Liver (tissue), 9 donors: ENCODE measurements around the gene SIN3B. TPM values are rescaled to one million over a fixed set of nuclear protein-coding genes. Genes with fewer than 3 reads are reported as not detected.

Source experiments
- DNase-seq: peaks from one replicate; pipeline ENCODE4 v3.0.0-alpha.2; 2017; ENCODE audit warnings: low spot score
- H3K27ac ChIP-seq, 2 donors: one replicate each; pipeline ENCODE4 v1.7.0; 2013; ENCODE audit warnings: inconsistent platforms in 2 of 2, low read length in 2 of 2, control low read depth in 1 of 2, low read depth in 1 of 2, mild to moderate bottlenecking in 1 of 2
- H3K27me3 ChIP-seq, 4 donors: one replicate each; pipeline versions ENCODE4 v1.6.1 to v1.7.0; 2013; ENCODE audit warnings: low read length in 3 of 4, inconsistent platforms in 1 of 4, mild to moderate bottlenecking in 1 of 4, moderate library complexity in 1 of 4; ENCODE audit not compliant: control insufficient read depth in 4 of 4, insufficient read depth in 4 of 4
- H3K36me3 ChIP-seq, 4 donors: one replicate each; pipeline versions ENCODE4 v1.6.1 to v1.7.0; 2013; ENCODE audit warnings: low read length in 3 of 4, mild to moderate bottlenecking in 3 of 4, low read depth in 1 of 4, moderate library complexity in 1 of 4; ENCODE audit not compliant: control insufficient read depth in 4 of 4, insufficient read depth in 3 of 4
- H3K4me1 ChIP-seq, 4 donors: one replicate each; pipeline versions ENCODE4 v1.6.1 to v1.7.0; 2013; ENCODE audit warnings: low read length in 3 of 4, mild to moderate bottlenecking in 3 of 4, moderate library complexity in 1 of 4; ENCODE audit not compliant: control insufficient read depth in 4 of 4, insufficient read depth in 4 of 4
- H3K4me3 ChIP-seq, 3 donors: one replicate each; pipeline versions ENCODE4 v1.6.1 to v1.7.0; 2013; ENCODE audit warnings: low read length in 3 of 3, control low read depth in 1 of 3, low read depth in 1 of 3, mild to moderate bottlenecking in 1 of 3
- H3K9ac ChIP-seq, 2 donors: one replicate each; pipeline ENCODE4 v1.7.0; 2013; ENCODE audit warnings: low read length in 2 of 2, mild to moderate bottlenecking in 2 of 2, moderate library complexity in 2 of 2, control low read depth in 1 of 2, low read depth in 1 of 2
- H3K9me3 ChIP-seq, 4 donors: one replicate each; pipeline versions ENCODE4 v1.6.1 to v1.7.0; 2013; ENCODE audit warnings: low read length in 3 of 4; ENCODE audit not compliant: control insufficient read depth in 4 of 4
- EGR1 ChIP-seq, 2 donors: IDR thresholded peaks; 2 replicates each; pipeline ENCODE4 v1.6.1; 2016 to 2018; ENCODE audit warnings: antibody characterized with exemption in 2 of 2, low read depth in 2 of 2
- FOXA1 ChIP-seq: IDR thresholded peaks from 2 replicates; pipeline ENCODE4 v1.6.1; 2016; ENCODE audit warnings: antibody characterized with exemption
- FOXA2 ChIP-seq: IDR thresholded peaks from 2 replicates; pipeline ENCODE4 v1.6.1; 2016; ENCODE audit warnings: antibody characterized with exemption
- GABPA ChIP-seq, 2 donors: IDR thresholded peaks in 1 of 2; conservative IDR thresholded peaks in 1 of 2; 2 replicates each; pipeline ENCODE4 v1.6.1; 2016; ENCODE audit warnings: antibody characterized with exemption in 2 of 2, mild to moderate bottlenecking in 1 of 2, moderate library complexity in 1 of 2
- HNF4A ChIP-seq, 2 donors: conservative IDR thresholded peaks; 2 replicates each; pipeline ENCODE4 v1.6.1; 2016; ENCODE audit warnings: antibody characterized with exemption in 2 of 2, mild to moderate bottlenecking in 2 of 2
- HNF4G ChIP-seq: IDR thresholded peaks from 2 replicates; pipeline ENCODE4 v1.6.1; 2016; ENCODE audit warnings: antibody characterized with exemption
- JUND ChIP-seq, 2 donors: IDR thresholded peaks; 2 replicates each; pipeline ENCODE4 v1.6.1; 2016; ENCODE audit warnings: antibody characterized with exemption in 2 of 2
- NR2F2 ChIP-seq: IDR thresholded peaks from 2 replicates; pipeline ENCODE4 v1.6.1; 2016; ENCODE audit warnings: antibody characterized with exemption
- RAD21 ChIP-seq, 2 donors: IDR thresholded peaks; 2 replicates each; pipeline ENCODE4 v1.6.1; 2016; ENCODE audit warnings: antibody characterized with exemption in 2 of 2, mild to moderate bottlenecking in 2 of 2
- RXRA ChIP-seq, 2 donors: IDR thresholded peaks; 2 replicates each; pipeline ENCODE4 v1.6.1; 2017 to 2018; ENCODE audit warnings: antibody characterized with exemption in 2 of 2, mild to moderate bottlenecking in 1 of 2
- SP1 ChIP-seq: IDR thresholded peaks from 2 replicates; pipeline ENCODE4 v1.6.1; 2018; ENCODE audit warnings: antibody characterized with exemption, mild to moderate bottlenecking
- TAF1 ChIP-seq: conservative IDR thresholded peaks from 2 replicates; pipeline ENCODE4 v1.6.1; 2016; ENCODE audit warnings: antibody characterized with exemption, mild to moderate bottlenecking
- YY1 ChIP-seq: IDR thresholded peaks from 2 replicates; pipeline ENCODE4 v1.6.1; 2016; ENCODE audit warnings: antibody characterized with exemption, mild to moderate bottlenecking
- WGBS: extraction: QIAGEN DNeasy Blood & Tissue Kit; methylation state at CpG from one replicate; pipeline ENCODE4 v1.1.7; 2013; 5-methylcytosine and 5-hydroxymethylcytosine counted together
- polyA plus RNA-seq, 2 donors: library from polyadenylated mRNA; stranded (reverse) in 1 of 2; unstranded in 1 of 2; fragments of 200-250 nt in 1 of 2; fragments of >200 nt in 1 of 2; fragmentation: Nextera tagmentation in 1 of 2; extraction: Ambion mirVana in 1 of 2; gene quantifications; one replicate each; pipeline versions ENCODE4 v1.2.1 to v1.2.3, GENCODE V29; 2013 to 2015
- total RNA-seq, 2 donors: library from RNA; depleted of rRNA; stranded (reverse); fragments of >200 nt; gene quantifications; one replicate each; pipeline ENCODE4 v1.2.3, GENCODE V29; 2014
- TF ChIP-seq, protein P1 (sequence below): IDR thresholded peaks from 2 replicates; pipeline ENCODE4 v1.6.1; 2016; ENCODE audit warnings: antibody characterized with exemption
- TF ChIP-seq, protein P2 (sequence below): fragments of 150-350 bp; IDR thresholded peaks from 2 replicates; pipeline ENCODE4 v1.5.1; 2017; ENCODE audit warnings: improper control_type of control experiment, low read depth, low read length; ENCODE audit not compliant: missing input control
- TF ChIP-seq, protein P3 (sequence below): IDR thresholded peaks from 2 replicates; pipeline ENCODE4 v1.6.1; 2016; ENCODE audit warnings: antibody characterized with exemption
- TF ChIP-seq, protein P4 (sequence below): IDR thresholded peaks from 2 replicates; pipeline ENCODE4 v1.6.1; 2016; ENCODE audit warnings: antibody characterized with exemption
- TF ChIP-seq, protein P5 (sequence below): IDR thresholded peaks from 2 replicates; pipeline ENCODE4 v1.6.1; 2016; ENCODE audit warnings: antibody characterized with exemption, mild to moderate bottlenecking
- donor health status: healthy.
- donor health status: healthy.
- donor health status: healthy.
- donor health status: healthy.
- donor health status: healthy.

SIN3B gene
- total and polyA plus RNA-seq, 4 donors: 6.1 to 17.1 (median 8.6) TPM

DNA sequence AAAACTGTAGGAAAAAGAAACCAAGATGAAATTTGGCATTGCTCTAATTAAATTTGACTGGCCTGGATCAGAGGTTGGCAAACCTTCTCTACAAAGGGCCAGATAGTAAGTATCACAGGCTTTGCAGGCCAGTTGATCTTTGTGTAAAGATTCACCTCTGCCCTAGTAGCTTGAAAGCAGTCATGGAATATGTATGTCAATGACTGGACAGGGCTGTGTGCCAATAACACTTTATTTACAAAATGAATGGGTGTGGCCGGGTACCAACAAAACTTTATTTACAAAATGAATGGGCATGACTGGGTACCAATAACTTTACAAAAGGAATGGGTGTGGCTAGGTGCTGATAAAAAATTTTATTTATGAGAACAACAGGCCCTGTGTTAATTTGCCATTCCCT lies 20.0 kb downstream of the SIN3B start:
- DNase-seq: no peak
- Histone ChIP-seq H3K27me3 (no peaks in the 10 kb centered on the region), H3K36me3 (peaks cover 26 to 72% (median 40%) of the 10 kb centered on the region in 4 donors), H3K4me1 (no peaks in the 10 kb centered on the region), H3K9me3 (no peaks in the 10 kb centered on the region), H3K4me3 (no peak overlapping the region), H3K27ac (no peak overlapping the region), H3K9ac (no peak overlapping the region)
- WGBS: 84% methylated on average over 1 of the region's 1 CpG
- TF ChIP-seq HNF4G (no peak), FOXA2 (no peak), NR2F2 (no peak), TAF1 (no peak), EGR1 (IDR thresholded peaks at IDR 0.05; ENCODE audit: low read depth in 2 of 2) (no peak), RXRA (IDR thresholded peaks at IDR 0.05) (no peak), GABPA (IDR thresholded peaks at IDR 0.05 in 1 of 2, conservative IDR thresholded peaks at IDR 0.05 in 1 of 2) (no peak), JUND (IDR thresholded peaks at IDR 0.05) (no peak), RAD21 (IDR thresholded peaks at IDR 0.05) (no peak), HNF4A (conservative IDR thresholded peaks at IDR 0.05) (no peak), SP1 (no peak), YY1 (no peak), FOXA1 (no peak)
- TF ChIP-seq, protein P1, sequence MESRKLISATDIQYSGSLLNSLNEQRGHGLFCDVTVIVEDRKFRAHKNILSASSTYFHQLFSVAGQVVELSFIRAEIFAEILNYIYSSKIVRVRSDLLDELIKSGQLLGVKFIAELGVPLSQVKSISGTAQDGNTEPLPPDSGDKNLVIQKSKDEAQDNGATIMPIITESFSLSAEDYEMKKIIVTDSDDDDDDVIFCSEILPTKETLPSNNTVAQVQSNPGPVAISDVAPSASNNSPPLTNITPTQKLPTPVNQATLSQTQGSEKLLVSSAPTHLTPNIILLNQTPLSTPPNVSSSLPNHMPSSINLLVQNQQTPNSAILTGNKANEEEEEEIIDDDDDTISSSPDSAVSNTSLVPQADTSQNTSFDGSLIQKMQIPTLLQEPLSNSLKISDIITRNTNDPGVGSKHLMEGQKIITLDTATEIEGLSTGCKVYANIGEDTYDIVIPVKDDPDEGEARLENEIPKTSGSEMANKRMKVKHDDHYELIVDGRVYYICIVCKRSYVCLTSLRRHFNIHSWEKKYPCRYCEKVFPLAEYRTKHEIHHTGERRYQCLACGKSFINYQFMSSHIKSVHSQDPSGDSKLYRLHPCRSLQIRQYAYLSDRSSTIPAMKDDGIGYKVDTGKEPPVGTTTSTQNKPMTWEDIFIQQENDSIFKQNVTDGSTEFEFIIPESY: no peak
- TF ChIP-seq, protein P2, sequence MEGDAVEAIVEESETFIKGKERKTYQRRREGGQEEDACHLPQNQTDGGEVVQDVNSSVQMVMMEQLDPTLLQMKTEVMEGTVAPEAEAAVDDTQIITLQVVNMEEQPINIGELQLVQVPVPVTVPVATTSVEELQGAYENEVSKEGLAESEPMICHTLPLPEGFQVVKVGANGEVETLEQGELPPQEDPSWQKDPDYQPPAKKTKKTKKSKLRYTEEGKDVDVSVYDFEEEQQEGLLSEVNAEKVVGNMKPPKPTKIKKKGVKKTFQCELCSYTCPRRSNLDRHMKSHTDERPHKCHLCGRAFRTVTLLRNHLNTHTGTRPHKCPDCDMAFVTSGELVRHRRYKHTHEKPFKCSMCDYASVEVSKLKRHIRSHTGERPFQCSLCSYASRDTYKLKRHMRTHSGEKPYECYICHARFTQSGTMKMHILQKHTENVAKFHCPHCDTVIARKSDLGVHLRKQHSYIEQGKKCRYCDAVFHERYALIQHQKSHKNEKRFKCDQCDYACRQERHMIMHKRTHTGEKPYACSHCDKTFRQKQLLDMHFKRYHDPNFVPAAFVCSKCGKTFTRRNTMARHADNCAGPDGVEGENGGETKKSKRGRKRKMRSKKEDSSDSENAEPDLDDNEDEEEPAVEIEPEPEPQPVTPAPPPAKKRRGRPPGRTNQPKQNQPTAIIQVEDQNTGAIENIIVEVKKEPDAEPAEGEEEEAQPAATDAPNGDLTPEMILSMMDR: no peak
- TF ChIP-seq, protein P3, sequence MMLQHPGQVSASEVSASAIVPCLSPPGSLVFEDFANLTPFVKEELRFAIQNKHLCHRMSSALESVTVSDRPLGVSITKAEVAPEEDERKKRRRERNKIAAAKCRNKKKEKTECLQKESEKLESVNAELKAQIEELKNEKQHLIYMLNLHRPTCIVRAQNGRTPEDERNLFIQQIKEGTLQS: no peak
- TF ChIP-seq, protein P4, sequence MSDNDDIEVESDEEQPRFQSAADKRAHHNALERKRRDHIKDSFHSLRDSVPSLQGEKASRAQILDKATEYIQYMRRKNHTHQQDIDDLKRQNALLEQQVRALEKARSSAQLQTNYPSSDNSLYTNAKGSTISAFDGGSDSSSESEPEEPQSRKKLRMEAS: no peak
- TF ChIP-seq, protein P5, sequence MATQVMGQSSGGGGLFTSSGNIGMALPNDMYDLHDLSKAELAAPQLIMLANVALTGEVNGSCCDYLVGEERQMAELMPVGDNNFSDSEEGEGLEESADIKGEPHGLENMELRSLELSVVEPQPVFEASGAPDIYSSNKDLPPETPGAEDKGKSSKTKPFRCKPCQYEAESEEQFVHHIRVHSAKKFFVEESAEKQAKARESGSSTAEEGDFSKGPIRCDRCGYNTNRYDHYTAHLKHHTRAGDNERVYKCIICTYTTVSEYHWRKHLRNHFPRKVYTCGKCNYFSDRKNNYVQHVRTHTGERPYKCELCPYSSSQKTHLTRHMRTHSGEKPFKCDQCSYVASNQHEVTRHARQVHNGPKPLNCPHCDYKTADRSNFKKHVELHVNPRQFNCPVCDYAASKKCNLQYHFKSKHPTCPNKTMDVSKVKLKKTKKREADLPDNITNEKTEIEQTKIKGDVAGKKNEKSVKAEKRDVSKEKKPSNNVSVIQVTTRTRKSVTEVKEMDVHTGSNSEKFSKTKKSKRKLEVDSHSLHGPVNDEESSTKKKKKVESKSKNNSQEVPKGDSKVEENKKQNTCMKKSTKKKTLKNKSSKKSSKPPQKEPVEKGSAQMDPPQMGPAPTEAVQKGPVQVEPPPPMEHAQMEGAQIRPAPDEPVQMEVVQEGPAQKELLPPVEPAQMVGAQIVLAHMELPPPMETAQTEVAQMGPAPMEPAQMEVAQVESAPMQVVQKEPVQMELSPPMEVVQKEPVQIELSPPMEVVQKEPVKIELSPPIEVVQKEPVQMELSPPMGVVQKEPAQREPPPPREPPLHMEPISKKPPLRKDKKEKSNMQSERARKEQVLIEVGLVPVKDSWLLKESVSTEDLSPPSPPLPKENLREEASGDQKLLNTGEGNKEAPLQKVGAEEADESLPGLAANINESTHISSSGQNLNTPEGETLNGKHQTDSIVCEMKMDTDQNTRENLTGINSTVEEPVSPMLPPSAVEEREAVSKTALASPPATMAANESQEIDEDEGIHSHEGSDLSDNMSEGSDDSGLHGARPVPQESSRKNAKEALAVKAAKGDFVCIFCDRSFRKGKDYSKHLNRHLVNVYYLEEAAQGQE: no peak
